ENCODE results near the gene CCL25. TPM values are rescaled to one million over a fixed set of nuclear protein-coding genes. Genes with fewer than 3 reads are reported as not detected.

CCL25 gene, protein sequence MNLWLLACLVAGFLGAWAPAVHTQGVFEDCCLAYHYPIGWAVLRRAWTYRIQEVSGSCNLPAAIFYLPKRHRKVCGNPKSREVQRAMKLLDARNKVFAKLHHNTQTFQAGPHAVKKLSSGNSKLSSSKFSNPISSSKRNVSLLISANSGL
- total RNA-seq (2022): not detected in 2 replicates
- Bru-seq, nascent RNA: not detected
- percentile 8 among the genes with signal in this experiment for BruChase-seq, experiment 1, labeled RNA remaining after a 6-hour chase
- not detected for BruChase-seq, experiment 2, labeled RNA remaining after a 2-hour chase
- long read RNA-seq: 0 reads

DNA sequence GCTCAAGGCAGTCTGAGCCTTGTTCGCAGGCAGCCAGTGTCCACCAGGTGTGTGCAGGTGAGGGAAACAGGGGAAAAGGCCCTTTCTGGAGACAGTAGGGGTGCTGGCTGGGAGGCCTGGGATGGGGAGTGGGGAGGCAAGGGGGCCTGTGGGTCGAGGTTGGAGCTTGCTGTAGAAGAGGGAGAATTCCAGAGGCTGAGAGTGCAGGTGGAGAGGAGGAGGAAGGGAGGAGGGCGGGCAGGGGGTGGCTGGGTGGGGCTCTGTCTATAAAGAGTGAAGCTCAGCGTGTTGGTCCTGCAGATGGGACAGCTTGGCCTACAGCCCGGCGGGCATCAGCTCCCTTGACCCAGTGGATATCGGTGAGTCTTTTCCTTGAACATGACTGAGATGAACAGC is at the start of gene CCL25:
CCL25 (plus strand) TSS at position 297 of the 396 bp plus-strand sequence. CDS start 290 bp downstream, outside the sequence.
- DNase-seq (ENCODE audit: unreplicated experiment): no peak
- Mint-ChIP-seq H3K4me3 (ENCODE audit: unreplicated experiment) (no peak within 1 kb of the TSS), H3K4me1 (ENCODE audit: insufficient read depth, unreplicated experiment) (no peaks in the 10 kb centered on the region), H3K27ac (ENCODE audit: low read depth, unreplicated experiment) (no peak within 1 kb of the TSS), H3K9me3 (ENCODE audit: unreplicated experiment) (no peaks in the 10 kb centered on the region), H3K27me3 (ENCODE audit: insufficient read depth, unreplicated experiment) (no peaks in the 10 kb centered on the region), H3K36me3 (ENCODE audit: insufficient read depth, unreplicated experiment) (no peaks in the 10 kb centered on the region)
- ChIA-PET CTCF (interaction anchor here (0.6 to 0.8 kb wide), 2 partner anchors 9 to 247 kb away, joined by 3 read pairs; no protein-coding TSS in a partner anchor), POLR2A (interaction anchor here (0.6 to 0.7 kb wide), 2 partner anchors 9 to 34 kb away, joined by 3 read pairs; no protein-coding TSS in a partner anchor)
- intact Hi-C loops (cut with micrococcal nuclease): no loop called here
- TF ChIP-seq, protein P1, sequence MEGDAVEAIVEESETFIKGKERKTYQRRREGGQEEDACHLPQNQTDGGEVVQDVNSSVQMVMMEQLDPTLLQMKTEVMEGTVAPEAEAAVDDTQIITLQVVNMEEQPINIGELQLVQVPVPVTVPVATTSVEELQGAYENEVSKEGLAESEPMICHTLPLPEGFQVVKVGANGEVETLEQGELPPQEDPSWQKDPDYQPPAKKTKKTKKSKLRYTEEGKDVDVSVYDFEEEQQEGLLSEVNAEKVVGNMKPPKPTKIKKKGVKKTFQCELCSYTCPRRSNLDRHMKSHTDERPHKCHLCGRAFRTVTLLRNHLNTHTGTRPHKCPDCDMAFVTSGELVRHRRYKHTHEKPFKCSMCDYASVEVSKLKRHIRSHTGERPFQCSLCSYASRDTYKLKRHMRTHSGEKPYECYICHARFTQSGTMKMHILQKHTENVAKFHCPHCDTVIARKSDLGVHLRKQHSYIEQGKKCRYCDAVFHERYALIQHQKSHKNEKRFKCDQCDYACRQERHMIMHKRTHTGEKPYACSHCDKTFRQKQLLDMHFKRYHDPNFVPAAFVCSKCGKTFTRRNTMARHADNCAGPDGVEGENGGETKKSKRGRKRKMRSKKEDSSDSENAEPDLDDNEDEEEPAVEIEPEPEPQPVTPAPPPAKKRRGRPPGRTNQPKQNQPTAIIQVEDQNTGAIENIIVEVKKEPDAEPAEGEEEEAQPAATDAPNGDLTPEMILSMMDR (IDR thresholded peaks at IDR 0.05; ENCODE audit: unreplicated experiment): no peak
- BruUV-seq (replicated peaks): no TSS peak

DNA sequence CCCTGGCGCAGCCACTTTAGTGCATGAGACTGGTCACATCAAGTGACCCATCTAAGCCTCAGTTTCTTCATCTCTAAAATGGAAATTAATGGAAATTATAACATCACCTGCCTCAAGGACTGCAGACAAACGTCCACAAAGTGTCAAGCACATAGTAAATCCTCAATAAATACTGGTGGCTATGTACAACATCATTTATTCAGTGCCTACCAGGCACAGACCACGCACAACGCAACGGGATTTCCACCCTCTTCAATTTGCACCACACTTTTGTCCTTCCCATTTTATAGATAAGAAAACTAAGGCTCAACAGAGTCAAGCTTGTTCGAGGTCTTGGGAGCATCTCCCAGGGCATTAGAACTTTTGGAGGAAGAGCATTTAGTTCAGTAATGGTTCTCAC is 48.6 kb upstream of the CCL25 start:
- no peaks in the 10 kb centered on the region for H3K27me3 Mint-ChIP-seq (ENCODE audit: insufficient read depth, unreplicated experiment)
- peaks cover 19% of the 10 kb centered on the region for H3K4me1 Mint-ChIP-seq (ENCODE audit: insufficient read depth, unreplicated experiment)
- peak overlapping the region; percentile 71 for H3K27ac Mint-ChIP-seq (ENCODE audit: low read depth, unreplicated experiment)
- H3K4me3 Mint-ChIP-seq (ENCODE audit: unreplicated experiment): peak overlapping the region; percentile 95
- ChIA-PET CTCF (interaction anchor here (0.6 to 4.2 kb wide), 3 partner anchors 12 to 60 kb away, joined by 3 to 57 read pairs (median 16); partner anchors contain the start of gene TIMM44), POLR2A (interaction anchor here (1.0 to 6.4 kb wide), 6 partner anchors 9 to 247 kb away, joined by 3 to 82 read pairs (median 10); partner anchors contain the start of gene TIMM44)
- intact Hi-C loops (cut with micrococcal nuclease): loop anchor here (10.0 kb wide), 1 partner anchor 149 kb away; no protein-coding TSS in a partner anchor
- DNase-seq (ENCODE audit: unreplicated experiment): no peak
- H3K9me3 Mint-ChIP-seq (ENCODE audit: unreplicated experiment): no peaks in the 10 kb centered on the region
- H3K36me3 Mint-ChIP-seq (ENCODE audit: insufficient read depth, unreplicated experiment): peaks cover 28% of the 10 kb centered on the region
- TF ChIP-seq, protein P1 (IDR thresholded peaks at IDR 0.05; ENCODE audit: unreplicated experiment): no peak
- BruUV-seq (replicated peaks): TSS peak; percentile 64

DNA sequence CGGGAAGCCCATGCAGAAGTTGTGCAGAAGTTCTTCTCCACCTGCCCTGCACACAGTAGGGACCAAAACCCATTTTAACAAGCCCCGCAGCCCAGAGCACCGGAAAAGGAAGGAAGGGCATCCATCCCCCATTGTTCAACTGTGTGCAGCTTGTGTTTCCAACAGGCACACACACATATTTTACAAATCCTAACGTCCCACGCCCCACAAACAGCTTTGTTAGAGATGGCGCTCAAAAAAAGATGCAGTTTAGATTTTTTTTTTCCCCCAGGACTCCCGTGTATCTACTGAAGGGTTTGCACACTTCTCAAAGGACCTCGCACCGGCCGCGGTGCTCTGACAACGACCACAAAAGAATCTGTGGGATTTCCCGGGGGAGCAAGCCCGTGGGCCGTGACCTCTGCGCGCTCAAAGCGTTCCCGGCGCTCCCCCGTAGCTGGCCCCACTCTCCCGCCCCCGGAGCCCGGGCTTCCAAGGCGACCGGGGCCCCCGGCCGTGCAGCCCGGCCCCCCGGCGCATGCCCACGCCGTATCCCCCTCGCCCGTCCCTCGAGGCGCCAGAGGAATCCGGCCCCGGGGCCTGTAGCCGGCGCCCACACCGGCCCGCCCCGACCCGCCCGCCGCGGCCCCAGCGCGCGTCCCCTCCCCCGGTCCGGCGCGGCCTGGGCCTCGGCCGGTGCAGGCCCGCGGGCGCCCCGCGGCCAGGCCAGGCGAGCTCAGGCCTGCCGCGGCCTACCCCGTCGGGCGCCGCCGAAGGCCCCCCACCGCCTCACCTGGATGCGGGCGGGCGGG is 47.6 kb upstream of the CCL25 start:
- peak overlapping the region; percentile 71 for H3K27ac Mint-ChIP-seq (ENCODE audit: low read depth, unreplicated experiment)
- ChIA-PET POLR2A (interaction anchor here (0.6 to 6.4 kb wide), 9 partner anchors 10 to 246 kb away, joined by 3 to 82 read pairs (median 3); partner anchors contain the start of genes SNAPC2 and TIMM44), CTCF (interaction anchor here (0.6 to 4.2 kb wide), 4 partner anchors 11 to 247 kb away, joined by 3 to 16 read pairs (median 6); partner anchors contain the start of gene TIMM44)
- H3K36me3 Mint-ChIP-seq (ENCODE audit: insufficient read depth, unreplicated experiment): peaks cover 27% of the 10 kb centered on the region
- BruUV-seq (replicated peaks): no TSS peak
- no peak for DNase-seq (ENCODE audit: unreplicated experiment)
- TF ChIP-seq, protein P1 (IDR thresholded peaks at IDR 0.05; ENCODE audit: unreplicated experiment): no peak
- intact Hi-C loops (cut with micrococcal nuclease): loop anchor here (10.0 kb wide), 1 partner anchor 150 kb away; no protein-coding TSS in a partner anchor
- H3K4me3 Mint-ChIP-seq (ENCODE audit: unreplicated experiment): peak overlapping the region; percentile 95
- peaks cover 19% of the 10 kb centered on the region for H3K4me1 Mint-ChIP-seq (ENCODE audit: insufficient read depth, unreplicated experiment)
- no peaks in the 10 kb centered on the region for H3K27me3 Mint-ChIP-seq (ENCODE audit: insufficient read depth, unreplicated experiment)
- H3K9me3 Mint-ChIP-seq (ENCODE audit: unreplicated experiment): no peaks in the 10 kb centered on the region
